Measurements from ENCODE around the gene RPS6KA1.
"Not testable (repeated sequence)": the region's sequence is repeated elsewhere in the genome, so short reads cannot be mapped to it uniquely, and the experiment has no call there.

RPS6KA1 gene

GRCh38 chr1:26553942-26554682 is 24.6 kb downstream of the RPS6KA1 start:
- no peak for DNase-seq

- peak in 2 of 56 donors; percentile 25 to 40 for DNase-seq
Measured at GRCh38 chr1:26554781-26555180, 25.2 kb downstream of the RPS6KA1 start.

GRCh38 chr1:26555550-26555981 is 26.0 kb downstream of the RPS6KA1 start:
- DNase-seq = peak in 54 of 56 donors; percentile 20 to 97 (median 88)

- peak in 1 of 56 donors; percentile 36 for DNase-seq
Measured at GRCh38 chr1:26556111-26556510, 26.6 kb downstream of the RPS6KA1 start.

GRCh38 chr1:26557008-26557407 is 27.4 kb downstream of the RPS6KA1 start:
- DNase-seq = no peak

GRCh38 chr1:26558685-26559048 is 29.1 kb downstream of the RPS6KA1 start:
- DNase-seq = no peak

GRCh38 chr1:26560403-26560780 is 30.8 kb downstream of the RPS6KA1 start:
- DNase-seq = no peak

- no peak for DNase-seq
Measured at GRCh38 chr1:26570287-26570686, 40.7 kb downstream of the RPS6KA1 start.

GRCh38 chr1:26571381-26571780 is 41.8 kb downstream of the RPS6KA1 start:
- no peak for DNase-seq

GRCh38 chr1:26574018-26574417 is 44.5 kb downstream of the RPS6KA1 start:
- DNase-seq = no peak

- peak in 15 of 56 donors; percentile 2 to 53 (median 27) for DNase-seq
Measured at GRCh38 chr1:26574719-26575251, 45.2 kb downstream of the RPS6KA1 start.

GRCh38 chr1:26575348-26575747 is 45.8 kb downstream of the RPS6KA1 start:
- no peak for DNase-seq

- no peak for DNase-seq
Measured at GRCh38 chr1:26578167-26578566, 48.6 kb downstream of the RPS6KA1 start.

- DNase-seq = no peak
Measured at GRCh38 chr1:26579681-26580111, 50.1 kb downstream of the RPS6KA1 start.

- no peak for DNase-seq
Measured at GRCh38 chr1:26580116-26580515, 50.6 kb downstream of the RPS6KA1 start.

- DNase-seq = no peak
Measured at GRCh38 chr1:26581287-26581651, 51.7 kb downstream of the RPS6KA1 start.

- no peak for DNase-seq
Measured at GRCh38 chr1:26582053-26582835, 52.7 kb downstream of the RPS6KA1 start.

GRCh38 chr1:26582836-26583460 is 53.4 kb downstream of the RPS6KA1 start:
- DNase-seq = no peak

GRCh38 chr1:26583646-26584485 is 54.3 kb downstream of the RPS6KA1 start:
- DNase-seq = no peak

- not testable (repeated sequence) for DNase-seq
Measured at GRCh38 chr1:26584588-26584987, 55.0 kb downstream of the RPS6KA1 start.

- no peak for DNase-seq
Measured at GRCh38 chr1:26585471-26585870, 55.9 kb downstream of the RPS6KA1 start.

Measured in amygdala (tissue), 56 donors.